Neural progenitor cell (in vitro differentiated cells): ENCODE results near the gene RGPD3.
"Not testable (repeated sequence)": the region's sequence is repeated elsewhere in the genome, so short reads cannot be mapped to it uniquely, and the experiment has no call there.

Source experiments
- CTCF ChIP-seq: fragments of 200-600 bp; sonication (generic); IDR thresholded peaks from 2 replicates; pipeline ENCODE4 v1.5.1; 2017; ENCODE audit warnings: antibody characterized with exemption, mild to moderate bottlenecking
- EZH2 ChIP-seq: fragments of 200-600 bp; sonication (generic); IDR thresholded peaks from 2 replicates; pipeline ENCODE4 v1.6.1; 2017; ENCODE audit warnings: antibody characterized with exemption, mild to moderate bottlenecking, moderate library complexity

DNA sequence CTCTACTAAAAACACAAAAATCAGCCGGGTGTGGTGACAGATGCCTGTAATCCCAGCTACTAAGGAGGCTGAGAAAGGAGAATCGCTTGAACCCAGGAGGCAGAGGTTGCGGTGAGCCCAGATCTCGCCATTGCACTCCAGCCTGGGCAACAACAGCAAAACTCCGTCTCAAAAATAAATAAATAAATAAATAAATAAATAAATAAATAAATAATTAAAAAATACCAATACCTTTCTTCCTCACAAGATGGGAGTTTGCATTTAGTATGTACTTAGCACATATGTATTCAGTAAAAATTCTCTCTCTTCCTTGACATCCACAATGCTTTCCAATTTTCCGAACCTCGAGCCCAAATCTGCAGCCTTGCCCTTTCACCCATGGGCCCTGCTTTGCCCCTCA is 32.1 kb upstream of the RGPD3 start:
- not testable (repeated sequence) for TF ChIP-seq CTCF, EZH2
